Right ventricle myocardium superior (tissue), 1 donor: ENCODE data around the gene PHLDA2. TPM values are rescaled to one million over a fixed set of nuclear protein-coding genes. Genes with fewer than 3 reads are reported as not detected.

Source experiments
- ATAC-seq: fragments of 200-7000 bp; cut with Tn5 transposase; one replicate; pipeline ENCODE4 v1.9.1; 2020; ENCODE audit warnings: mild to moderate bottlenecking; ENCODE audit not compliant: poor library complexity
- DNase-seq: peaks from one replicate; pipeline ENCODE4 v3.0.0-alpha.2; 2020
- intact Hi-C: fragments of 100-400 bp; cut with DNase I; formaldehyde crosslinking; loops from one replicate; pipeline ENCODE4 v1.11.2; 2022
- total RNA-seq: library from RNA; stranded (reverse); fragmentation: NEBNext Ultra II Directional; extraction: Animal tissue kit (Norgen Biotek cat#: 25700); gene quantifications from one replicate; pipeline ENCODE4 v1.2.1, GENCODE V29; 2021
- donor health status: DM: no; HTN: yes; CAD: no; lungs with severe emphysema.

PHLDA2 gene
- total RNA-seq, 1 donor from 2014 or later = 1.1 TPM

GRCh38 chr11:2932850-2933251 lies 3.6 kb upstream of the PHLDA2 start:
- intact Hi-C loops = no loop called here
- ATAC-seq = no peak
- DNase-seq = peak; percentile 32

- ATAC-seq (no peak), DNase-seq (peak; percentile 27)
- intact Hi-C loops = no loop called here
Observed at GRCh38 chr11:2931771-2932738, 2.8 kb upstream of the PHLDA2 start.

GRCh38 chr11:2931420-2931746 lies 2.2 kb upstream of the PHLDA2 start:
- ATAC-seq (no peak), DNase-seq (peak; percentile 30)
- intact Hi-C loops = no loop called here

- intact Hi-C loops = no loop called here
- DNase-seq (peak; percentile 76), ATAC-seq (peak; percentile 69)
Observed at GRCh38 chr11:2930704-2931419, 1.6 kb upstream of the PHLDA2 start.

- ATAC-seq = peak; percentile 21
- intact Hi-C loops = no loop called here
- DNase-seq = peak; percentile 51
Observed at GRCh38 chr11:2929950-2930703, 907 bp upstream of the PHLDA2 start.

- intact Hi-C loops = no loop called here
- DNase-seq = peak; percentile 63
- ATAC-seq = peak; percentile 36
Observed at GRCh38 chr11:2929531-2929949, 320 bp upstream of the PHLDA2 start.

GRCh38 chr11:2927851-2928604 lies 1.2 kb downstream of the PHLDA2 start:
- intact Hi-C loops = no loop called here
- ATAC-seq (no peak), DNase-seq (peak; percentile 39)

GRCh38 chr11:2927121-2927800 lies 2.0 kb downstream of the PHLDA2 start:
- intact Hi-C loops = no loop called here
- ATAC-seq = no peak
- DNase-seq = no peak

- ATAC-seq (no peak), DNase-seq (peak; percentile 27)
- intact Hi-C loops = no loop called here
Observed at GRCh38 chr11:2926611-2927051, 2.6 kb downstream of the PHLDA2 start.

GRCh38 chr11:2924821-2925675 lies 4.2 kb downstream of the PHLDA2 start:
- DNase-seq (no peak), ATAC-seq (no peak)
- intact Hi-C loops = no loop called here

GRCh38 chr11:2924381-2924780 lies 4.8 kb downstream of the PHLDA2 start:
- no peak for DNase-seq
- intact Hi-C loops = no loop called here
- ATAC-seq = peak; percentile 22

GRCh38 chr11:2923446-2924375 lies 5.5 kb downstream of the PHLDA2 start:
- no peak for DNase-seq
- intact Hi-C loops = no loop called here
- no peak for ATAC-seq

- no peak for ATAC-seq
- intact Hi-C loops = no loop called here
Observed at GRCh38 chr11:2922655-2923054, 6.6 kb downstream of the PHLDA2 start.

GRCh38 chr11:2921742-2922493 lies 7.3 kb downstream of the PHLDA2 start:
- DNase-seq (no peak), ATAC-seq (no peak)
- intact Hi-C loops = no loop called here

More at GRCh38 chr11:2922655-2923054, 6.6 kb downstream of the PHLDA2 start:
- no peak for DNase-seq

- DNase-seq = no peak
- intact Hi-C loops = no loop called here
- no peak for ATAC-seq
Observed at GRCh38 chr11:2921261-2921660, 8.0 kb downstream of the PHLDA2 start.
